Measurements from ENCODE around the gene UCKL1. TPM values are rescaled to one million over a fixed set of nuclear protein-coding genes. Genes with fewer than 3 reads are reported as not detected.
"Not testable (repeated sequence)": the region's sequence is repeated elsewhere in the genome, so short reads cannot be mapped to it uniquely, and the experiment has no call there.

Gene UCKL1
- total RNA-seq, 4 donors from 2014 or later, result 16.6 to 31.0 (median 24.1) TPM

DNA sequence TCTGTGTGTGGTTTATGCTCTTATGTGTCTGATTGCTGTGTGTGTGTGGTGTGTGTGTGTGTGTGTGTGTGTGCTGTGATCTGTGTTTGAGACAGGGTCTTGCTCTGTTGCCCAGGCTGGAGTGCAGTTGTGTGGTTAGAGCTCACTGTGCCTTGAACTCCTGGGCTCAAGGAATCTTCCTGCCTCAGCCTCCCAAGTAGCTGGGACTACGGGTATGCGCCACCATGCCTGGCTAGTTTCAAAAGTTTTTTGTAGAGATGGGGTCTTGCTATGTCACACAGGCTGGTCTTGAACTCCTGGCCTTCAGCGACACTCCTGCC, 16.9 kb upstream of the UCKL1 start:
- no peak for TF ChIP-seq POLR2AphosphoS5 (IDR thresholded peaks at IDR 0.05)
- WGBS, result 94% methylated on average over 3 of the region's 3 CpGs
- Histone ChIP-seq H3K27me3 (no peaks in the 10 kb centered on the region), H3K36me3 (peaks cover 0 to 1% (median under 1%) of the 10 kb centered on the region in 4 donors), H3K4me1 (peaks cover 29 to 57% (median 37%) of the 10 kb centered on the region in 4 donors), H3K27ac (replicated peaks in 1 of 4) (peak overlapping the region; percentile 34 to 74 (median 58)), H3K4me3 (no peak overlapping the region), H3K9me3 (no peaks in the 10 kb centered on the region)
- intact Hi-C loops (cut with DNase I), result loop anchor here (5.0 kb wide), 2 partner anchors 61 to 186 kb away; no protein-coding TSS in a partner anchor
- no peak for DNase-seq (ENCODE audit: extremely low spot score)

DNA sequence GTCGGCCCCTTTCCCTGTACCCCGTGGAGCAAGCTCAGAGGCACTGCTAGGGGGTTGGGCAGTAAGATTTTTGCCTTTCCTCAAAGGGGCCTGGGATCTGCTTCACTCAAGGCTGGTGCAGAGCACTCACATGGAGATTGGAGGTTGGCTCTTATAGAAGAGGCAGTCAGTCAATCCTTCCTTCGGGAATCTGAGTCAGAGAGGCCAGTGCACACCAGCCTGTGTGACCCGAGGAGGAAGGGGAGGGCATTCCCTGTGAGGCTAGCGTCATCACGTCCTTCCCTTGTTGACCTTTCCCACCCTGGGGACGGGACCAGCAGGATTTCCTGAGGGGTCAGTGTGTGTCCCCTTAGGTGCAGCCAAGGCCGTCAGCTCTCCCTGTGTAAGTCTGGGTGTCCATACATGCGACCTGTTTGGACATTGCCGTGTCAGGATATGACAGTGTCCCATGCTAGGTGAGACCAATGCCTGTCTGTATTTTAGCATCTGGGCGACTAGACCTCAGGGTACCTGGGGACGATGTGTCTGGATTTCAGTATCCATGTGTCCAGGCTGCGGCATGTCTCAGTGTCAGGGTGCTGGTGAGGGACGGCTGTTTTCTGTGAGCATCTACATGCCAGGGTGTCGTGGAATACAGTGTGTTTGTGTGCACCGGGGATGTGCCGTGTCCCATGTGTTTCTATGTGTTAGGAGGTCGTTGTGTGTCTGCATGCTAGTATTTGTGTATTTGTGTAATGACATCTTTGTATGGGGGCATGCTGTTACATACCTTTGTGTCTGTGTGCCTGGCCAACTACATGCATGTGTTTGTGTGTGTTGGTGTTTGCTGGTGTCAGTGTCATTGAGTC, 16.3 kb upstream of the UCKL1 start:
- H3K27ac ChIP-seq (replicated peaks in 1 of 4), result peak overlapping the region in 2 of 4 donors; percentile 34 to 74
- TF ChIP-seq POLR2AphosphoS5 (IDR thresholded peaks at IDR 0.05) (peak; percentile 10 to 17), POLR2A (IDR thresholded peaks at IDR 0.05; ENCODE audit: low read depth) (no peak)

DNA sequence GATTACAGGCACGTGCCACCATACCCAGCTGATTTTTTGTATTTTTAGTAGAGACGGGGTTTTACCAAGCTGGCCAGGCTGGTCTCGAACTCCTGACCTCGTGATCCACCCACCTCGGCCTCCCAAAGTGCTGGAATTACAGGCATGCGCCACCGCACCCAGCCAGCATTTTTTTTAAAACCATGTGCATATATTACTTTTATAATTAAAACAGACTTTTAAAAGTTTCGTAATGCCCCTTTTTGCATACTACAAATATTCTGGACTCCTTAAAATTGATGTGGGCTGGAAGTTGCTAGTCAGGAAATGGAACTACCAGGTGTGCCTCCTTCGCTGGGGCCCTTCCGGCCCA, 15.7 kb upstream of the UCKL1 start:
- Histone ChIP-seq H3K36me3 (peaks cover 0 to 13% (median 10%) of the 10 kb centered on the region in 4 donors), H3K4me1 (peaks cover 29 to 62% (median 36%) of the 10 kb centered on the region in 4 donors), H3K27ac (replicated peaks in 1 of 4) (peak overlapping the region in 1 of 4 donors; percentile 33)
- not testable (repeated sequence) for H3K9me3 ChIP-seq; H3K4me3 ChIP-seq; DNase-seq (ENCODE audit: extremely low spot score); H3K27me3 ChIP-seq
- intact Hi-C loops (cut with DNase I), result loop anchor here (5.0 kb wide), 2 partner anchors 60 to 185 kb away; no protein-coding TSS in a partner anchor
- WGBS, result 84% methylated on average over 10 of the region's 10 CpGs

More for the DNA sequence above, 16.3 kb upstream of the UCKL1 start:
- H3K4me1 ChIP-seq, result peaks cover 29 to 61% (median 36%) of the 10 kb centered on the region in 4 donors
- H3K9me3 ChIP-seq, result no peaks in the 10 kb centered on the region
- H3K36me3 ChIP-seq, result peaks cover 0 to 7% (median 4%) of the 10 kb centered on the region in 4 donors
- peak; percentile 90 for DNase-seq (ENCODE audit: extremely low spot score)
- WGBS, result 70% methylated on average over 16 of the region's 18 CpGs
- H3K4me3 ChIP-seq, result no peak overlapping the region
- intact Hi-C loops (cut with DNase I), result loop anchor here (5.0 kb wide), 2 partner anchors 60 to 185 kb away; no protein-coding TSS in a partner anchor
- no peaks in the 10 kb centered on the region for H3K27me3 ChIP-seq

DNA sequence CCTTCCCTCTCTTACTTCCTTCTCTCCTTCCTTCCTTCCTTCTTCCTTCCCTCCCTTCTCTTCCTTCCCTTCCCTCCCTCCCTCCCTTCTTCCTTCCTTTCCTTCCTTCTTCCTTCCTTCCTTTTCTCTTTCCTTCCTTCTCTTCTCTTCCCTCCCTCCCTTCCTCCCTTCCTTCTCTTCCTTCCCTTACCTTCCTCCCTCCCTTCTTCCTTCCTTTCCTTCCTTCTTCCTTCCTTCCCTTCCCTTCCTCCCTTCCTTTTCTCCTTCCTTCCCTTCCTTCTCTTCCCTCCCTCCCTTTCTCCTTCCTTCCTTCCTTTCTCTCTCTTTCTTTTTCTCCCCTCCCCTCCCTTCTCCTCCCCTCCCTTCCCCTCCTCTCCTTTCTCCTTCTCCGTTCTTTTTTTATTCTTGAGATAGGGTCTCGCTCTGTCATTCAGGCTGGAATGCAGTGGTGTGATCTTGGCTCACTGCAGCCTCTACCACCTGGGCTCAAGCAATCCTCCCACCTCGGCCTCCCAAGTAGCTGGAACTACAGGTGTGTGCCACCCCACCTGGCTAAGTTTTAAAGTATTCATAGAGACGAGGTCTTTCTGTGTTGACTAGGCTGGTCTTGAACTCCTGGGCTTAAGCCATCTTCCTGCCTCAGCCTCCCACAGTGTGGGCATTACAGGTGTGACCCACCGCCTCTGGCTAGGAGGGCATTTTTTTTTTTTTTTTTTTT, 14.7 kb upstream of the UCKL1 start:
- Histone ChIP-seq H3K4me1 (peaks cover 29 to 62% (median 36%) of the 10 kb centered on the region in 4 donors), H3K36me3 (peaks cover 0 to 23% (median 20%) of the 10 kb centered on the region in 4 donors), H3K4me3 (no peak overlapping the region), H3K27me3 (no peaks in the 10 kb centered on the region), H3K27ac (replicated peaks in 1 of 4) (no peak overlapping the region), H3K9me3 (no peaks in the 10 kb centered on the region)
- intact Hi-C loops (cut with DNase I), result loop anchor here (5.0 kb wide), 2 partner anchors 59 to 184 kb away; no protein-coding TSS in a partner anchor
- no peak for TF ChIP-seq EP300 (IDR thresholded peaks at IDR 0.05)
- no peak for TF ChIP-seq POLR2AphosphoS5 (IDR thresholded peaks at IDR 0.05)
- no peak for TF ChIP-seq POLR2A (IDR thresholded peaks at IDR 0.05; ENCODE audit: low read depth)
- TF ChIP-seq, protein P1, sequence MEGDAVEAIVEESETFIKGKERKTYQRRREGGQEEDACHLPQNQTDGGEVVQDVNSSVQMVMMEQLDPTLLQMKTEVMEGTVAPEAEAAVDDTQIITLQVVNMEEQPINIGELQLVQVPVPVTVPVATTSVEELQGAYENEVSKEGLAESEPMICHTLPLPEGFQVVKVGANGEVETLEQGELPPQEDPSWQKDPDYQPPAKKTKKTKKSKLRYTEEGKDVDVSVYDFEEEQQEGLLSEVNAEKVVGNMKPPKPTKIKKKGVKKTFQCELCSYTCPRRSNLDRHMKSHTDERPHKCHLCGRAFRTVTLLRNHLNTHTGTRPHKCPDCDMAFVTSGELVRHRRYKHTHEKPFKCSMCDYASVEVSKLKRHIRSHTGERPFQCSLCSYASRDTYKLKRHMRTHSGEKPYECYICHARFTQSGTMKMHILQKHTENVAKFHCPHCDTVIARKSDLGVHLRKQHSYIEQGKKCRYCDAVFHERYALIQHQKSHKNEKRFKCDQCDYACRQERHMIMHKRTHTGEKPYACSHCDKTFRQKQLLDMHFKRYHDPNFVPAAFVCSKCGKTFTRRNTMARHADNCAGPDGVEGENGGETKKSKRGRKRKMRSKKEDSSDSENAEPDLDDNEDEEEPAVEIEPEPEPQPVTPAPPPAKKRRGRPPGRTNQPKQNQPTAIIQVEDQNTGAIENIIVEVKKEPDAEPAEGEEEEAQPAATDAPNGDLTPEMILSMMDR (IDR thresholded peaks at IDR 0.05), result no peak
- no peak for DNase-seq (ENCODE audit: extremely low spot score)
- WGBS, result 98% methylated on average over 5 of the region's 5 CpGs

DNA sequence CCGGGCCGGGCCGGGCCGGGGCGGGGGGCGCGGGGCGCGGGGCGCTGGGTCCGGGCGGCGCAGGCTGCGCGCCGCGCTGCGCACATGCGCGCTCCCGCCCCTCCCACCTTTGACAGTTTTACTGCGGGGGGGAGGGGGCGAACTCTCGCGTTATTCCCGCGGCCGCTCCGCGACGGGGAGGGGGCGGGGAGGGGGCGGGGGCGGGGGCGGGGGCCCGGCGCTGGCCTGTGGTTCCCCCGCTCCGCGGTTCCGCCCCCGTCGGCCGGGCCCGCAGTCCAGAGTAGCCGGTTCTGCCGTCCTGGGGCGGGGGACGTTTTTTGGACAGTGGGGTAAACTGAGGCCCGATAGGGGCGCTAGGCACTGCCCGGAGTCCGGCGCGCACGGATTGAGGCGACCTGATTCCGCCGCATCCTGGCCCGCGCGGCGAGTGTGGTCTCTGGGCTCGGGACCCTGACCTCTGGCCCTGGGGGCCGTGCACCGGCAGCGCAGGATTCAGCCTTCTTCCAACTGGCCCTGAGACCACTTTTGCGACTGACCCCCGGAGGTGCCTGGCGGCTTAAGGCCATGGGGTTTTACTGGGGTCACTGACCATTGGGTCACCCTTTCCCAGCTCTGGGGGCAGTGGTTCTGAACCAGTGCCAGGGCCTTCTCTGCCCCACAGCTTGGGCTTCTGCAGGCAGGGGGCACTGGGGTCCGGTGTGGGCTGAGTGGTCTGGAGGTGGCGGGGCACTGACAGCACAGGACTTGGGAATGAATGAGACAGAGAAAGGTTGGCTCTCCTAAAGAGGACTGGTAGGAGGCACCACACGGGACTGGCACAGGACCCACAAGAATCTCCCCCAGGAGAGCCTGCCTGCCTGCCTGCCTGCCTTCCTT, 13.9 kb upstream of the UCKL1 start, which contains the start of gene ZNF512B:
TSS of gene ZNF512B (minus strand) at position 93 of the 876 bp plus-strand sequence. CDS start 1,980 bp downstream, outside the sequence.
- intact Hi-C loops (cut with DNase I), result loop anchor here (5.0 kb wide), 2 partner anchors 58 to 183 kb away; no protein-coding TSS in a partner anchor
- Histone ChIP-seq H3K9me3 (no peaks in the 10 kb centered on the region), H3K27ac (replicated peaks in 1 of 4) (peak within 1 kb of the TSS; percentile 70 to 78 (median 76)), H3K36me3 (peaks cover 0 to 23% (median 20%) of the 10 kb centered on the region in 4 donors), H3K4me3 (peak within 1 kb of the TSS; percentile 62 to 86 (median 71)), H3K4me1 (peaks cover 29 to 61% (median 36%) of the 10 kb centered on the region in 4 donors), H3K27me3 (no peaks in the 10 kb centered on the region)
- no peak for DNase-seq (ENCODE audit: extremely low spot score)
- peak in 1 of 2 donors; percentile 28 for TF ChIP-seq POLR2AphosphoS5 (IDR thresholded peaks at IDR 0.05)
- TF ChIP-seq EP300 (IDR thresholded peaks at IDR 0.05), result no peak
- TF ChIP-seq, protein P1 (IDR thresholded peaks at IDR 0.05), result no peak
- 51% methylated on average over 3 of the region's 73 CpGs for WGBS
